GM18502 (cell line): ENCODE results near the gene KIAA0825.
"Not testable (repeated sequence)": the region's sequence is repeated elsewhere in the genome, so short reads cannot be mapped to it uniquely, and the experiment has no call there.

Experiments
- ATAC-seq: cut with Tn5 transposase; IDR thresholded peaks from one replicate; pipeline ENCODE4 v1.9.1; 2021; ENCODE audit warnings: mild to moderate bottlenecking; ENCODE audit not compliant: unreplicated experiment, poor library complexity

Gene KIAA0825

GRCh38 chr5:94388773-94389514 lies 229.5 kb downstream of the KIAA0825 start:
- no peak for ATAC-seq

GRCh38 chr5:94385767-94386166 lies 232.6 kb downstream of the KIAA0825 start:
- ATAC-seq: no peak

GRCh38 chr5:94378062-94378461 lies 240.3 kb downstream of the KIAA0825 start:
- no peak for ATAC-seq

GRCh38 chr5:94376672-94377345 lies 241.6 kb downstream of the KIAA0825 start:
- ATAC-seq: no peak

- no peak for ATAC-seq
Observed at GRCh38 chr5:94375801-94376200, 242.6 kb downstream of the KIAA0825 start.

GRCh38 chr5:94374336-94374735 lies 244.1 kb downstream of the KIAA0825 start:
- no peak for ATAC-seq

GRCh38 chr5:94367900-94368299 lies 250.5 kb downstream of the KIAA0825 start:
- ATAC-seq: no peak

- no peak for ATAC-seq
Observed at GRCh38 chr5:94366811-94367210, 251.6 kb downstream of the KIAA0825 start.

GRCh38 chr5:94362857-94363256 lies 255.5 kb downstream of the KIAA0825 start:
- ATAC-seq: no peak

- ATAC-seq: no peak
Observed at GRCh38 chr5:94361832-94362796, 256.3 kb downstream of the KIAA0825 start.

- ATAC-seq: no peak
Observed at GRCh38 chr5:94361161-94361560, 257.2 kb downstream of the KIAA0825 start.

- no peak for ATAC-seq
Observed at GRCh38 chr5:94360382-94361130, 257.8 kb downstream of the KIAA0825 start.

- no peak for ATAC-seq
Observed at GRCh38 chr5:94359880-94360279, 258.5 kb downstream of the KIAA0825 start.

GRCh38 chr5:94355811-94356210 lies 262.6 kb downstream of the KIAA0825 start:
- no peak for ATAC-seq

GRCh38 chr5:94354837-94355485 lies 263.4 kb downstream of the KIAA0825 start:
- not testable (repeated sequence) for ATAC-seq

- no peak for ATAC-seq
Observed at GRCh38 chr5:94353605-94354004, 264.8 kb downstream of the KIAA0825 start.

- ATAC-seq: no peak
Observed at GRCh38 chr5:94347130-94347529, 271.3 kb downstream of the KIAA0825 start.

- ATAC-seq: no peak
Observed at GRCh38 chr5:94345257-94345656, 273.1 kb downstream of the KIAA0825 start.

GRCh38 chr5:94337617-94338016 lies 280.8 kb downstream of the KIAA0825 start:
- ATAC-seq: no peak

GRCh38 chr5:94335936-94336335 lies 282.5 kb downstream of the KIAA0825 start:
- no peak for ATAC-seq
